HS-27A (cell line): ENCODE results near the gene TPTE.
"Not testable (repeated sequence)": the region's sequence is repeated elsewhere in the genome, so short reads cannot be mapped to it uniquely, and the experiment has no call there.

Experiments
- DNase-seq: peaks from one replicate; pipeline ENCODE4 v3.0.0-alpha.2; 2012; ENCODE audit warnings: low read depth, missing footprints

The TPTE gene

GRCh38 chr21:10617133-10617752 is 95.9 kb downstream of the TPTE start:
- not testable (repeated sequence) for DNase-seq

GRCh38 chr21:10627316-10627863 is 106.0 kb downstream of the TPTE start:
- no peak for DNase-seq

DNA sequence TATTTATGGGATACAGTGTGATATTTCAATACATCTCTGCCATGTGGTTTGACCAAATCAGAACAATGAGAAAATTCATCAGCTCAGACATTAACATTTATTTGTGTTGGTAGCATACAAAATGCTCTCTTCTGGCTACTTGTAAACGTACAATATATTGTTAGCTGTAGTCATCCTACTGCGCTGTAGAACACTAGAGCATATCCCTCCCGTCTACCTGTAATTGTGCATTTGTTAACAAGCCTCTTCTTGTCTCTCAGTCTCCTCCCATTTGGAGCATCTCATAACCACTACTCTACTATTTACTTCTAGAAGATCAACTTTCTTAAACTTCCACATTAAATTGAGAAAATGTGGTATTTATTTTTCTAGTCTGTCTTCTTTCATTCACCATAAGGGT is 107.9 kb downstream of the TPTE start:
- not testable (repeated sequence) for DNase-seq

- DNase-seq, result not testable (repeated sequence)
These were observed 109.4 kb downstream of the TPTE start for GRCh38 chr21:10630829-10631228.

DNA sequence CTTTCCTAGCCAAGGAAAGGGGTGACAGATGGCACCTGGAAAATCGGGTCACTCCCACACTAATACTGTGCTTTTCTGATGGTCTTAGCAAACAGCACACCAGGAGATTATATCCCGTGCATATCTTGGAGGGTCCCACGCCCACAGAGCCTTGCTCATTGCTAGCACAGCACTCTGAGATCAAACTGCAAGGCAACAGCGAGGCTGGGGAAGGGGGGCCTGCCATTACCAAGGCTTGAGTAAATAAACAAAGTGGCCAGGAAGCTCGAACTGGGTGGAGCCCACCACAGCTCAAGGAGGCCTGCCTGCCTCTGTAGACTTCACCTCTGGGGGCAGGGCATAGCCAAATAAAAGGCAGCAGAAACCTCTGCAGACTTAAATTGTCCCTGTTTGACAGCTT is 109.9 kb downstream of the TPTE start:
- not testable (repeated sequence) for DNase-seq

DNA sequence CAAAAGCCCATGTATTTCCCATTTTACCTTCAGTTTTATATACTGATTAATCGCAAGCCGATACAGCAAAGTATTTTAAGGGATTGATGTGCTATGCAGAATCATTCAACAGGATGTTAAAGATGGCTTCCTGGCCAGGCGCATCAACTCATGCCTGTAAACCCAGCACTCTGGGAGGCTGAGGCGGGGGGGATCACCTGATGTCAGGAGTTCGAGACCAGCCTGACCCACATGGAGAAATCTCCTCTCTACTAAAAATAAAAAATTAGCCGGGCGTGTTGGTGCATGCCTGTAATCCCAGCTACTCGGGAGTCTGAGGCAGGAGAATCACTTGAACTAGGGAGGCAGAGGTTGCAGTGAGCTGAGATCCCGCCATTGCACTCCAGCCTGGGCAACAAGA is 116.8 kb downstream of the TPTE start:
- not testable (repeated sequence) for DNase-seq

- DNase-seq, result no peak
These were observed 117.7 kb downstream of the TPTE start for GRCh38 chr21:10639123-10639522.

DNA sequence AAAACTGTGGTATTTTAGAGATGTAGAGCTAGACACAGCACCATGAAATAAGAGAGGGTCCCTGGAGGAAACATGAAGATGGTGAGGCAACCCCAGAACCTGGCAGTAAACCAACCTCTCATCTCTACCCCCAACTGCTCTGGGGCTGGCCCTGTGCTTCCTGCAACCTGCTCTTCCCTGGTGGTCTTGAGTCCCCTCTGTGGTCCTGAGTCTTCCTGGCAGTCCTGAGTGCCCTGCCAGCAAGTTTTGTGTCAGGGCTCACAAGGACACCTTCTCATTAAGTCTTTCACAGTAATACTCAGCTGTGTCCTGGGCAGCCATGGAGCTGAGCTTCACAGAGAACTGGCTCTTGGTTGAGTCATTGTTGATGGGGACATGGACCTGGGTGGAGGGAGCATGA is 118.4 kb downstream of the TPTE start:
- DNase-seq, result not testable (repeated sequence)

DNA sequence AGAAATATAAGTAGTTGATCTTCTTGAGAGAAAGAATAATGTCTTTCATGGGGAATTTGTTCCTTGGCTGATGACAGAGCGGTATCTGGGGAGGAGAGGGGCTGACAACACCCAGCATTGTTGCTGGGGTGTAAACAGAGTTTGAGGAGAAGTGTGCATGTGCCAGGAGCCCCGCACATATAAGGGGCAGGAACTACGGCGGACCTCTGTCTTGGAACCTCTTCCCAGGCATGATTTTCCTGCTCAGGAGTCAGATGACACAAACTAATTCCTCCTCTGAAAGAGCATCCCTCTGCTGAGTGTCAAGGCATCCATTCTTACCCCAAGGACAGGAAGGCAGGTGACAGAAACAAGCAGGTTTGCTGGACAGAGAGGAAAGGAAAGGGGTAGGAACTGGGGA is 119.1 kb downstream of the TPTE start:
- DNase-seq, result no peak

DNA sequence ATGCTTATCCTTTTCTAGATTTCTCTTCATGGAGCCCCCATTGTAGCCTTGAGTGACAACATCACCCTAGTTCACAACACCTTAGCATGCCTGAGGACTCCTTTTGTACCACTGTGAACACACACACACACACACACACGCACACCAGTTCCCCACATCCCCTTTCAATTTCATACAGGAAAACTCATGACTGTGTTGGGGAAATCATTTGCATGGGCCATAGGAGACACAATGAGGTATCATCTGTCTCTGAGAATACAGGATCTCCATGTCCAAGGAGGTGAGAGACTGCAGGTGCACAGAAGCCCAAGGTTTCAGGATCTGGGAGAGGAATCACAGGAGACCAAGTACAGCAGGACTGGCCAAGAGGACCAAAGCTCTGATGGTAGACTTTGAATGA is 119.7 kb downstream of the TPTE start:
- no peak for DNase-seq

GRCh38 chr21:10645667-10646066 is 124.3 kb downstream of the TPTE start:
- DNase-seq, result not testable (repeated sequence)

- not testable (repeated sequence) for DNase-seq
These were observed 128.2 kb downstream of the TPTE start for GRCh38 chr21:10649350-10650149.

GRCh38 chr21:10650297-10650696 is 128.9 kb downstream of the TPTE start:
- not testable (repeated sequence) for DNase-seq
